HG03439 (cell line): ENCODE measurements around the gene C3orf20.

Experiments used
- ATAC-seq: cut with Tn5 transposase; IDR thresholded peaks from one replicate; pipeline ENCODE4 v1.9.1; 2021; ENCODE audit warnings: mild to moderate bottlenecking, moderate library complexity; ENCODE audit not compliant: unreplicated experiment

C3orf20 gene

GRCh38 chr3:14810070-14810791 is 135.3 kb downstream of the C3orf20 start:
- ATAC-seq: no peak

- ATAC-seq: no peak
Observed at GRCh38 chr3:14810801-14811661, 136.1 kb downstream of the C3orf20 start.

GRCh38 chr3:14811684-14812083 is 136.7 kb downstream of the C3orf20 start:
- no peak for ATAC-seq

GRCh38 chr3:14812196-14812790 is 137.4 kb downstream of the C3orf20 start:
- ATAC-seq: no peak

- no peak for ATAC-seq
Observed at GRCh38 chr3:14814411-14814871, 139.5 kb downstream of the C3orf20 start.

GRCh38 chr3:14816359-14816758 is 141.4 kb downstream of the C3orf20 start:
- ATAC-seq: no peak

- no peak for ATAC-seq
Observed at GRCh38 chr3:14818804-14819500, 144.0 kb downstream of the C3orf20 start, which contains the start of gene FGD5. TSS of gene FGD5 (plus strand) at chr3:14818962. CDS start at chr3:14819072, 110 bp downstream.

- no peak for ATAC-seq
Observed at GRCh38 chr3:14819671-14820070, 144.7 kb downstream of the C3orf20 start.

- ATAC-seq: no peak
Observed at GRCh38 chr3:14820156-14820555, 145.2 kb downstream of the C3orf20 start.

- no peak for ATAC-seq
Observed at GRCh38 chr3:14821151-14821550, 146.2 kb downstream of the C3orf20 start.

- no peak for ATAC-seq
Observed at GRCh38 chr3:14822134-14822533, 147.2 kb downstream of the C3orf20 start.
